22Rv1 (cell line): Measurements from ENCODE around the gene MADD.

ENCODE experiments used
- H3K27ac ChIP-seq: fragments of 450-650 bp; 2 replicates; pipeline ENCODE4 v1.5.1; 2017
- ZFX ChIP-seq: fragments of 450-650 bp; IDR thresholded peaks from 2 replicates; pipeline ENCODE4 v1.6.1; 2017; ENCODE audit warnings: antibody characterized with exemption, borderline replicate concordance
- TF ChIP-seq, protein P1 (sequence below): fragments of 450-650 bp; IDR thresholded peaks from 2 replicates; pipeline ENCODE4 v1.5.1; 2017; ENCODE audit warnings: mild to moderate bottlenecking

Gene MADD

DNA sequence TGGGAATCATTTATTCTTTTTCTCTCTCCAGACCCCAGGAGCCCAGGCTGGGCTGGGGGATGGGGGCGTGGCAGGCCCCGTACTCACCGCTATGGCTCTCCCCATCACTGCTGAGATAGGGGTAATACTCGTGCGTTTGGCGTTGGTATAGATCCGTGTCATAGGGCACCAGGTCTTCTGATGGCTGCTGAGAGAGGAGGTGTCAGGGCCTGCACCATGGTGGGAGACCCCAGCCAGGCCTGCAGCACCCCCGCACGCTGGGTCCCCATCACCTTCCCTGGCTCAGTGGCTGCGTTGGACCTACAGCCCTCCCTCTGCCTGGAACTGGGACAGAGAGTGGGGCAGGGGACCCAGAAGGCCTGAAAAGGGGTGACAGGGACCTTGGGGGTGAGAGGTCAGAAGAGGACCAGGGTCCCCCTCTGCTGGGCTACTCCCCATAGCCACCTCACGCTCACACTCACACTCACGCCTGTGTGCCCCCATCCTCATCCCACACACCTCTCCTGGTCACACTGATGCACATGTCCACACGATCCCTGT is 105.7 kb downstream of the MADD start:
- no peak for TF ChIP-seq ZFX
- TF ChIP-seq, protein P1, sequence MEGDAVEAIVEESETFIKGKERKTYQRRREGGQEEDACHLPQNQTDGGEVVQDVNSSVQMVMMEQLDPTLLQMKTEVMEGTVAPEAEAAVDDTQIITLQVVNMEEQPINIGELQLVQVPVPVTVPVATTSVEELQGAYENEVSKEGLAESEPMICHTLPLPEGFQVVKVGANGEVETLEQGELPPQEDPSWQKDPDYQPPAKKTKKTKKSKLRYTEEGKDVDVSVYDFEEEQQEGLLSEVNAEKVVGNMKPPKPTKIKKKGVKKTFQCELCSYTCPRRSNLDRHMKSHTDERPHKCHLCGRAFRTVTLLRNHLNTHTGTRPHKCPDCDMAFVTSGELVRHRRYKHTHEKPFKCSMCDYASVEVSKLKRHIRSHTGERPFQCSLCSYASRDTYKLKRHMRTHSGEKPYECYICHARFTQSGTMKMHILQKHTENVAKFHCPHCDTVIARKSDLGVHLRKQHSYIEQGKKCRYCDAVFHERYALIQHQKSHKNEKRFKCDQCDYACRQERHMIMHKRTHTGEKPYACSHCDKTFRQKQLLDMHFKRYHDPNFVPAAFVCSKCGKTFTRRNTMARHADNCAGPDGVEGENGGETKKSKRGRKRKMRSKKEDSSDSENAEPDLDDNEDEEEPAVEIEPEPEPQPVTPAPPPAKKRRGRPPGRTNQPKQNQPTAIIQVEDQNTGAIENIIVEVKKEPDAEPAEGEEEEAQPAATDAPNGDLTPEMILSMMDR, result no peak
- H3K27ac ChIP-seq, result no peak overlapping the region

DNA sequence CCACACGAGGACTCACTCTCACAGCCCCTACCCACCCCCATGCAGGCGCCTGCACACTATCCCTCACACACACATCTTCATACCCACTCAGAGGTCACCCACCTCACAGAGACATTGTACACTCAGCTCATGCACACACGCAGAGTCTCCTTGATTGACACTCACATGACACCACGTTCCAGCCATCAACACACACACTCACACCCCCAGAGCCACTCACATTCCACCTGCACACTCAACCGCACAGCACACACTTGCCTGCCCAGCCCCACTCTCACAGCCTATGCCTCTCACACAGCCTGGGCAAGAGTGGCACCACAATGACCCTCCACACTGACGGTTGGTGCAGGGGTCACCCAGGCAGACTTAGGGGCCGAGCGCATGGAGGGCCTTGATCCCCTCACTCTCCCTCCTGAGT is 106.2 kb downstream of the MADD start:
- no peak overlapping the region for H3K27ac ChIP-seq
- TF ChIP-seq, protein P1, result no peak
- no peak for TF ChIP-seq ZFX

DNA sequence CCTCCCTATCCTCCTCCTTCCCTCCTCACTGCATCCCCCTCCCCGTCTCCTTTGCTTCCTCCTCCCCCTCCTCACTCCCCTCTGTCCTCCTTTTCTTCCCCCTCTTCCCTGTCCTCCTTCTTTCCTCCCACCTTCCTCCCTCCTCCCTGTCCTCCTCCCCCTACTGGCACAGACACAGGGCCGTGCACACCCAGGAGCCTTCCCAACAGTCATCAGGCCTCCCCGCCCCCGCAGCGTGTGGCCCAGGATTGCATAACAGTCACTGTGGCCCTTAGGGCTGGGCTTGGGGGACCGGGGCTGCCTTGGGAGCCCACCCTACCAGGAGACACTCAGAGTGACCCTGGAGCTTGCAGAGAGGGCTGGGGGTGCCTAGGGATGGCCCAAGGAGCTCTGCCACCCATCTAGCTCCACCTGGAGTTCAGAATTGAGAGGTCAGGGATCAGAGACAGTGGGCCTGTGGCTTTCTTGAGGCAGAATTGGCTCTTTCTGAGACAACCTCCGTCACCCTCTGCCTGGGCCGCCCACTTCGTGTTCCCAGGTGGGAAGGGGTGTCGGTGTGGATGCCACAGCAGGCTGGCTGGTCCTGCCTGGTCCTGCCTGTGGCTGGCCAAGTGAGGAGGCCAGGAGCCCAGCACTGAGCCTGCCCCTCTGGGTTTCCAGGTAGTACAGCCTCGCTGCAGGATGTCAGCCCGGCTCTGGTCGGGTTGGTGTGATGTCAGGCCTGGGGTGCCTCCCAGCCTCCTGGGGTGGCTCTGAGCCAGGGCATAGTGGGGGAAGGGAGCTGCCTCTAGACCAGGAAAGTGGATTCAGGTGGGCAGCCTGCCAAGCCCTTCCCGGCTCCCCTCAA is 106.8 kb downstream of the MADD start:
- H3K27ac ChIP-seq, result no peak overlapping the region
- TF ChIP-seq ZFX, result no peak
- TF ChIP-seq, protein P1, result no peak

DNA sequence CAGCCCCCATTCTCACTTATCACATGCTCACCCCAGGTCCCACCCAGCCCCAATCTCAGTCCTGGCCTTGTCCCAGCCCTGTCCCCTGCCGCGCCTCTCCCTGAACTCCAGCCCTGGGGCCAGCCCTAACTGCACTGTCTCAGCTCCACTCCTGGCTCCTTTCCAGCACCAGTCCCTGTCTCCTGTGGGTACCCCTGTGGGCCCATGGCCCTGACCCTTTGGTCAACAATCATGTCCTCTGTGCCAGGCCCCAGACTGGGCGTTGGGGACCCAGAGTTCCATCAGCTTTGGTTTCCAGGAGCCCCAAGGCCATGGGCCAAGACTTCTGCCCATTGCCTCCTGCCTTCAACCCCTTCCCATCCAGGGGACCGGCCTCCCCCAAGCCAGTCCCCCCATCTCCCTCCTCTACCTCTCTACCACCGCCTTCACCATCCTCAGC is 107.7 kb downstream of the MADD start:
- H3K27ac ChIP-seq, result no peak overlapping the region

DNA sequence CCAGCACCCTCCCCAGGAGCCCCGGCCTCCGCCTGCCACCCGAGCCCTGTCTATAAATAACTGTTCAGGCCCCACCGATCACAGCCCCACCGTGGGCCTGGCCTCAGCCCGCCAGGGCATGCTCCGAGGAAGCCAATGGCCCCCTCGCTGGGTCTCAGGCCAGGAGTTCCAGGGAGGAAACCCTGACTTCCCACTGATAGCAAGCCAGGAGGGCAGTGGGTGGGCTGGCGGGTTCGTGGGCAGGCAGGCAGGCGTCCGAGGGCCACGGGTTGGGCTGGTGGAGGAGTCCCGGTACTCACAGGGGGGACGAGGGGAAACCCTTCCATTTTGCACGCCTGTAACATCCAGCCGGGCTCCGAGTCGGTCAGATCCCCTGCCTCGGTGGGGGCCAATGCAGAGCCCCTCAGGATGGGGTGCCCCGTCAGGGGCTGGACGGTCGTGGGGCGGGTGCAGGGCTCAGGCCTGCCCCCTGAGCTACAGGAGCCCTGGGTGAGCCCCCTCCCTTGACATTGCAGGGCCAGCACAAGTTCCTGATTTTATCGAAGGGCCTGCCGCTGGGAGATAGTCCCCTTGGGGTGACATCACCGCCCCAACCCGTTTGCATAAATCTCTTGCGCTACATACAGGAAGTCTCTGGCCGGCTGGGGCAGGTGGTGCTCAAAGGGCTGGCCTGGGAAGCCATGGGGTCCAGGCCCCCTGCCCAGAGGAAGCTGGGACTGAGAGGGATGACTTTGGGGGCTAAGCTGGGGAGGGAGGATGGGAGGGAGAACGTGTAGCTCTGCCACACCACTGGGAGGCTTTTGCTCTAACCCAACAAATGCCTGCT is 108.3 kb downstream of the MADD start, which contains the start of gene SPI1:
Gene SPI1, minus strand, starts transcription at position 538 of the 826 bp plus-strand sequence. Its CDS starts 194 bp downstream, at position 344.
- no peak for TF ChIP-seq ZFX
- TF ChIP-seq, protein P1, result no peak
- no peak within 1 kb of the TSS for H3K27ac ChIP-seq

More for the DNA sequence above, 107.7 kb downstream of the MADD start:
- TF ChIP-seq ZFX, result no peak
- TF ChIP-seq, protein P1, result no peak

DNA sequence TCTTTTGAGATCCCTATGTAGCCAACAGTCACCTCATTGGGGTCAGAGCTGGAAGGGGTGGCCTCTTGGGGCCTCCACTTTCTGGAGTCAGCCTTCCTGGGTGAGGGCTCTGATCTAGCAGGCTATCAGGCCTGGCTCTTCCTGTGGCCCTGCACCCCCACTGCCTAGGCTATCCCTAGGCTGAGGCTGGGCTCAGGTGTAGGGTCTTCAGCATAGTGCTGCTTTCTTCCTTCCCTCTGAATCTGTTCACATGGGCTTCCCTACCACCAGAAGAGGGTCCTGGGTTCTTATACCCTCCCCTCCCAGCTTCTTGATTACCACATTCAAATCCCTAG is 108.9 kb downstream of the MADD start:
- H3K27ac ChIP-seq, result no peak overlapping the region
- TF ChIP-seq, protein P1, result no peak
- no peak for TF ChIP-seq ZFX
